ENCODE data around the gene PPP4R3C. TPM values are rescaled to one million over a fixed set of nuclear protein-coding genes. Genes with fewer than 3 reads are reported as not detected.

PPP4R3C gene
- total RNA-seq, 2 experiments from 2014 or later, result not detected

DNA sequence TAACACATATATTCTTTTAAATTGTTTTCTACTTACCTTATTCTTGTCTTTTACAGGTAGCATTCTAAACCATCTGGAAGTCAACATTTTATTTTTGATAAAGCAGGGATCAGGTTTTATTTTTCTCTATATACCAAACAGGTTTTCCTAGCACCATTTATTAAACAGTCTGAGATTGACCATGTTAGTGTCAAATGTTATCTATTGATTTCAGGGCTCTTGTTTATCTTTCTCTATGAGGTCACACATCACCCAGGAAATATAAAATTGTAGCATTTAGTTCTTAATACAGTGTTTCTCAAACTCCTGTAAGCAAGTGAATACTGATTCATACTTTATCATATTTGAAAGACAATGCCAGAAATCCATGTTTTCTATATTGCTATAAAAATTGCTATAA, 28.1 kb downstream of the PPP4R3C start:
- POLR2A ChIA-PET, result no interaction called here
- no peaks in the 10 kb centered on the region for H3K36me3 Mint-ChIP-seq
- H3K4me3 Mint-ChIP-seq, result no peak overlapping the region

More for the DNA sequence above, 28.1 kb downstream of the PPP4R3C start:
- Mint-ChIP-seq H3K27me3 (no peaks in the 10 kb centered on the region), H3K9me3 (no peaks in the 10 kb centered on the region), H3K4me1 (ENCODE audit: low read depth) (no peaks in the 10 kb centered on the region), H3K27ac (no peak overlapping the region)
- CTCF ChIA-PET, result no interaction called here
- DNase-seq, result no peak
- intact Hi-C loops (cut with micrococcal nuclease), result no loop called here

Other genes starting within 250 kb of the PPP4R3C start
- gene DCAF8L2, start 127.0 kb upstream of the PPP4R3C start, total RNA-seq, result not detected